HG03565 (cell line): ENCODE data around the gene ANXA5.
"Not testable (repeated sequence)": the region's sequence is repeated elsewhere in the genome, so short reads cannot be mapped to it uniquely, and the experiment has no call there.

Experiments
- ATAC-seq: cut with Tn5 transposase; IDR thresholded peaks from one replicate; pipeline ENCODE4 v1.9.1; 2021; ENCODE audit warnings: mild to moderate bottlenecking, moderate library complexity; ENCODE audit not compliant: unreplicated experiment

Gene ANXA5

DNA sequence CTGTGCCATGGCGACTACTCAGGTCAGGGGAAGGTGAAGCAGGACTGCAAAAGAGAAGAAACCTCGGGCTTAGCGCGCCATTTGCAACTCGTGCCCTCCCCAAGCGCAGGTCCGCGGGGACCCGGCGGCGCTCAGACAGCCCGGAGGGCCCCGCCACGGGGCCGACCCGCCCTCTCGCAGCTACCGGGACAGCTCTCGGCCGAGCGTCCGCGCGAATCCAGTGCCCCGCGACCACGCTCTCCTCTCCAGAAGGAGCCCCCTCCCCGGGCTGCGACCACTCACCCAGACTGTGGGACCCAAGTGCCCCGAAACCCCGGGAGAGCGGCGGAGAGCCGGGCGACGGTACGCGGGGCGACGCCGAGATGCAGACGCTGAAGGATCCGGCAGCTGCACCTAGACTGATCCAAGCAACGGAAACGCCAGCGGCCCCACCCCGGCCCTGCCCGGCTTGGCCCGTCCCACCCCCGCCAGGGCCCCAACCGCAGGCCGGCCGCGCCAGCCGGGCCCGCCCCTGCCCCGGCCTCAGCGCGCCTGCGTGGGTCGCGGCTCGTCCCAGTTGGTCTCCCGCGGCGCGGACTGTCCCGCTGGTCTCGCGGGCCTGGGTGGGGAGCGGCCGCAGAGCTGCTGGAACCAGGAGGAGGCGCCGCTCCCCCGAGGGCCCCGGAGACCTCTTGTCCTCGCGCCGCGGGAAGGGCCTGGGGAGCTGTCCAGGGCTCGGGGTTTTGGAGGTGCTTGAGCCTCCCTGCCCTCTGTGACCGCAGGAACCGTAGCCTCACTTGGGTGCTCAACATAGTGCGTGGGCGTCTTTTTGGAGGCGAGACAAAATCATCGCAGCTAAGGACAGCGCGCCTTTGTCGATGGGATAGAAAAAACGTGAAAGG lies at the start of gene ANXA5:
TSS of gene ANXA5 (minus strand) at position 400 of the 881 bp plus-strand sequence. CDS start at position 9, 391 bp downstream.
- ATAC-seq, result peak; percentile 84

GRCh38 chr4:121742794-121743193 lies 46.0 kb upstream of the ANXA5 start:
- ATAC-seq, result no peak

DNA sequence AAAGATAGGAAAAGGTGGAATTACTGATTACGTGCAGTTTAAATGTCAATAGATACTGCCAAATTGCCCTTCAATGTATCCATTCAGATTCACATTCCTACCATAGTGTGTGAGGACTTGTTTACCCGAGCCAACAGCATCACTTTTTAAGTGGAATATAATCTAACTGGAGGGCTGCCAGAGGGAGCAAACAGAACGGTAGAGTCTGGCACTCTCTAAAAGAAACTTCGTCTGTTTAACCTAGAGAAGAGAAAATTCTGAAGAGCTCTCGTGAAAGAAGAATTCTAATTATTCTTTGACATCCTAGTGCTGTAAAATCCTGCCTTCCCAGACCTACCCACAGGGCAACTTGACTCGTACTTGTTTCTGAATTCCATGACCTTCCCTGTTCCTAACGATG lies 45.0 kb upstream of the ANXA5 start:
- ATAC-seq, result no peak

DNA sequence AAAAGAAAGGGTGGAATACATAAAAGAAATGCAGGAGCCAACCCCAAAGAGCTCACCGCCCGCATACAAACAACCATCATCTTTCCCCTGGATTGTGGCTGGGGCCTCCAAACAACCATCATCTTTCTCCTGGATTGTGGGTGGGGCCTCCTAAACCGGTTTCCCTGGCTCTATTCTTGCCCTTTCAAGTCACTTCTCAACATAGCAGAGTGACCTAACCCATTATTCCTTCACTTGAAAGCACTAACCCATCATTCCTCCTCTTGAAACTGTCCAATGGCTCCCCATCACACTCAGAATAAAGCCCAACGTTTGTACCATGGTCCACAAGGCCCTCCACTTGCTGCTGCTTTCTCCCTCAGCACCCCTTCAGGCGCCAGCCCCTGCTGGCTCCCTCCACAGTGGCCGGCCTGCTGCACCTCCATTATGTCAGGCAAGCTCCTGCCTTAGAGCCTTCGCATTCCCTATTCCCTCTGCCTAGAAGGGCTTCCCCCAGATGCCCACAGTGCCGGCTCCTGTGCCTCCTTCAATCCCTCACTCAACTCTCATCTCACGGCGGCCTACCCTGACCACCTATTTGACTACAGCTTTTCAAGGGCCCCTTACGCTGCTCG lies 44.1 kb upstream of the ANXA5 start:
- no peak for ATAC-seq

- ATAC-seq, result no peak
Observed at GRCh38 chr4:121739575-121739974, 42.8 kb upstream of the ANXA5 start.

- ATAC-seq, result no peak
Observed at GRCh38 chr4:121738780-121739535, 42.2 kb upstream of the ANXA5 start.

DNA sequence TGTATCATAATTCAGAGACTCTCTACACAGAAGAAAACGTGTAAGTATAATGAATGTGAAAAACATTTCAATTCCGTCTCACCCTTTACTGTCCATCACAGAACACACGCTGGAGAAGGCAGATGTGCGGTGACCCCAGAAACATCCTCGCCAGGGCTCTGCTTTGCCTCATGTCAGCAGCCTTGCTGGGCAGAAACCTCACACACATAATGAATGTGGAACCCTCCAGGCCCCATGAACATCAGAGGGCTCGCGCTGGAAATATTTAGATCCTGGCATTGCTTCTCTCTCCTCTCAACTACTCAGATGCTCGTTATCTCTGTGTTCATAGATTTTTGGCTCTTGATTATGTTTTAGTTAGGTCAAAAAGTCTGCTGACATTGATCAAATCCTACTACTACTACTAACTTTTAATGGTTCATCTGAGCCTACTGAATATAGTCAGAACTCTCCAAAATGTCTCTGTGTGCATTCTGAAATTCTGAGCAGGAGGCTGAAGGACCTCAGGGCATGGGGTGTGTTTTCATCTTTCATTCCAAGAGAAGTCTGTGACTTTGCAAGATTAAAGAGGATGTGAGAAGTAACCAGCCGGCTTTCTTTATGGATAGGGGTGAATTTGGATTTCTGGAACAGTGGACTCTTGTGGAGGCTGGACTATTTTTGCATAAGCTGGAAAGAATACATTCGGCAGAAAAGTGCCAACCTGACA lies 41.2 kb upstream of the ANXA5 start:
- ATAC-seq, result no peak

DNA sequence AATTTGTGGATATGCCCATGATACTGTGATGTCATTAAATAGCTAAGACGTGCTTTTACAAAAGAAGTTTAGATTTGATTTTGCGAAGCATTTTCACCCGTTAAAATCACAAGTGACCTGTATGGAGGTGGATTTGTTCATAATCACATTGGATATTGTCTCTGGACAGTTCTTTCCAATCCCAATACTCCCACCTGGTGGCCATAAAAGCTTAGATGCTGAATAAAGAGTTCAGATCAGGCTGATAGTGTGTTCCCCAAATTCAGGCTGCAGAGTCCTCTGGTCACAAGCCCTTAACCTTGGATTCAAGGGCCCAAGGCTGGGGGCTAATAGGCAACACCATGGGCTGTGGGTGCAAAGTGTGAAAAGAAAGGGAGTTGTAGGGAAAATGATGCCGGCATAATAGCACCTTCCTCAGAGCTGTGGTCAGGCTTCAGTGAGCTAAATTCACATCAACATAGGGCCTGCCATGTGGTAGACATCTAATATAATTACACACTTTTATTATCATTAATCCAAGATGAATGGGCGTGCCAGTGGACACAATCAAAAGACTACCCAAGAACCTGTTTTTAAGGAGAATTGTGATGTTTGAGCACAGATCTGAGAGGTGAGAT lies 40.1 kb upstream of the ANXA5 start:
- ATAC-seq, result peak; percentile 46

DNA sequence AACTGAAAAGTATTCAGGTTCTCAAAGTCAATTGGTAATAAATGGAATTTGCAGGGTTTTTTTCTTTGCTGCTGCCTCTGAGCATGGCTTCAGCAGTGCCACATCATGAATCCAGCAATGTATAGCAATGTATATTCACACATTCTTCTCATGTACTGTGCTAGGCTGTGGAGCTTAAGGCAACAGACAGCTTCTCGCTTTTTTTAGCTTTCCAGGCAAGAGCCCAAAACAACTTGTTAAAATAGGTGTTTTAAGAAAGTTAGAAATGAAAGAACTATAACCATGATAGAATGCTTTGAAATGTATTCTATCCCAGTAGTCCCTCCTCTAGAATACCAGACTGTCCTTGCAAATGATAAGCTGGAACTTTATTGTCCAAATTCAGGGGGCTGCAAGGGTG lies 37.8 kb upstream of the ANXA5 start:
- no peak for ATAC-seq

DNA sequence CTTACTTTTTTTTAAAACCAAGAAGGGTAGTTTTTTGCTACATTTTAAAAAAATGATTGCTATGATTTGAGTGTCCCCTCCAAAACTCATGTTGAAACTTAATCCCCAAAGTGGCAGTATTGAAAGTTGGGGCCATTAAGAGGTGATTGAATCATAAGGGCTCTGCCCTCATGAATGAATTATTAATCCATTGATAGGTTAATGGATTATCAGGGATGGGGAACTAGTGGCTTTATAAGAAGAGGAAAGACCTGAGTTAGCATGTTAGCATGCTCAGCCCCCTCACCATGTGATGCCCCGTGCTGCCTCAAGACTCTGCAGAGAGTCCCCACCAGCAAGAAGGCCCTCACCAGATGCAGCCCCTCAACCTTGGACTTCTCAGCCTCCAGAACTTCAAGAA lies 37.2 kb upstream of the ANXA5 start:
- ATAC-seq, result no peak

- not testable (repeated sequence) for ATAC-seq
Observed at GRCh38 chr4:121729753-121730152, 33.0 kb upstream of the ANXA5 start.

GRCh38 chr4:121728798-121729226 lies 32.0 kb upstream of the ANXA5 start:
- ATAC-seq, result no peak

- no peak for ATAC-seq
Observed at GRCh38 chr4:121728066-121728465, 31.3 kb upstream of the ANXA5 start.

GRCh38 chr4:121726642-121727268 lies 30.0 kb upstream of the ANXA5 start:
- ATAC-seq, result peak; percentile 98

- ATAC-seq, result no peak
Observed at GRCh38 chr4:121724671-121725070, 27.9 kb upstream of the ANXA5 start.

DNA sequence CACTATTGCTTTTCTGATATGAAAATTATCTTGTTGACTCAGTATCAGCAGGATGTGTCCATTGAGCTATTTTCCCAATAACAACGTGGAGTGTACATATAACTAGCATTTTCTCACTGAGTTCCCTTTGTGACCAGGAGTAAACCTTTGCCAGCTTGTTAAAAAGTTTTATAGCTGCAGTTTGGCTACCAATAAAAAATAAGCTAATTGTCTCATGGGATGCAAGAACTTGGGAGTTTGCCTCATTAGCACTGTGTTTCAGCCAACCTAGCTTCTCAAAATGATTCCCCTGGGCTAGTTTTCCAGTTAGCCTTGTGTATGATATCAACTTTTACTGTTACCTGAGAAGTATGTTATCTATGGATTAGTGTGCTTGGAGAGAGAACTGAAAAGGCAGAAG lies 24.9 kb upstream of the ANXA5 start:
- ATAC-seq, result no peak

- no peak for ATAC-seq
Observed at GRCh38 chr4:121720109-121720508, 23.3 kb upstream of the ANXA5 start.

DNA sequence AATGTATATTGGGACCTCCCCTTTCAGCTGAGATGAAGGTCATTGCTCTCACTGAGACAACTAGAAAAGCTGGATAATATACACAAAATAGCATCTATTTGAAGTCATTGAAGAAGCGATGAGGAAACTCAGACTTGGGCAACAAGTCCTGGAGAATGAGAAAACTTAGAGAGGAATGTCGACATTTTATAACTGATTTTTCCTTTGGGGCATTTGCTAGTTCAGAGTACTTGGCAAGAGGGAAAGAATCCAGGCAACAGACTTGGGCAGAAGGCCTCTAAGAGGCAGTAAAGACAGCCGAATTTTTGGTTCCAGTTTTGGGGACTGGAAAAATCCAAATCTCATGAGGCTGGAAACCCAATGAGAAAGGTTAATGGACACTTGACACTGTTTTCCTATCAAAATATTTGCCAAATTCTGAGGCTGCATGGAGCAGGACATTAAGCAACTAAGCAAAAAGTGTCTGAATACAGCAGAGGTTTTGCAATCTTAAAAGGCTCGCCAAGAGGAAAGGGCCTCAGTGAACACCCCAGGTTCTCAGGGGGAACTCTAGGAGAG lies 21.0 kb upstream of the ANXA5 start:
- no peak for ATAC-seq

- no peak for ATAC-seq
Observed at GRCh38 chr4:121714548-121714947, 17.8 kb upstream of the ANXA5 start.

DNA sequence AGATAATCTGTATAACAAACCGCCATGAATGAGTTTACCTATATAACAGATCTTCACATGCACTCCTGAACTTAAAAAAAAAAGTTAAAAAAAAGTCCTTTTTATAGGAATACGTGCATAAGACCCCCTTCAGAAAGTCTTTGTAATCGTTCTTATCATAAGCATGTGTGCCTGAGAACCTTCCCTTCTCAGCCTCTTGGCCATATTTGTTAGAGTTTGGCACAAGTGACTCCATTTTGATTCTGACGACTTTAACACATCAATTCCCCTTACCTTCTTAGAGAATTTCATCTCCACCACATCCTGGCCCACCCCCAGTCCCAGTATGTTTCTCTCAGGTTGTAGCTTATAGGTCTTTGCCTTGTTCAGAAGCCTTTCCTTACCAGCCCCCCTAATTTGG lies 16.0 kb upstream of the ANXA5 start:
- ATAC-seq, result no peak
